Heart left ventricle (tissue), 16 donors: ENCODE results near the gene NEK9. TPM values are rescaled to one million over a fixed set of nuclear protein-coding genes. Genes with fewer than 3 reads are reported as not detected.

Source experiments
- ATAC-seq, 4 donors: fragments of 200-7000 bp; cut with Tn5 transposase; one replicate each; pipeline ENCODE4 v1.9.1; 2020 to 2022; ENCODE audit warnings: moderate library complexity in 4 of 4, mild to moderate bottlenecking in 3 of 4, moderate number of reproducible peaks in 1 of 4
- DNase-seq, 5 donors: peaks; one replicate each; pipeline ENCODE4 v3.0.0-alpha.2; 2020
- H3K27ac ChIP-seq, 12 donors: fragments of 200-600 bp; sonication (generic) in 4 of 12; one replicate each; pipeline versions ENCODE4 v1.5.0 to v1.8.0; 2016 to 2022; ENCODE audit warnings: mild to moderate bottlenecking in 2 of 12
- H3K27me3 ChIP-seq, 9 donors: fragments of 200-600 bp; sonication (generic) in 2 of 9; one replicate each; pipeline versions ENCODE4 v1.5.1 to v1.8.0; 2016 to 2022; ENCODE audit warnings: mild to moderate bottlenecking in 3 of 9
- H3K36me3 ChIP-seq, 9 donors: fragments of 200-600 bp; sonication (generic) in 2 of 9; one replicate each; pipeline versions ENCODE4 v1.5.0 to v1.8.0; 2018 to 2022; ENCODE audit warnings: mild to moderate bottlenecking in 2 of 9
- H3K4me1 ChIP-seq, 12 donors: fragments of 200-600 bp; sonication (generic) in 4 of 12; one replicate each; pipeline versions ENCODE4 v1.5.0 to v1.8.0; 2016 to 2022; ENCODE audit warnings: mild to moderate bottlenecking in 3 of 12
- H3K4me3 ChIP-seq, 12 donors: fragments of 200-600 bp; sonication (generic) in 4 of 12; one replicate each; pipeline versions ENCODE4 v1.5.0 to v1.8.0; 2017 to 2022; ENCODE audit warnings: mild to moderate bottlenecking in 9 of 12, moderate library complexity in 4 of 12
- H3K9me3 ChIP-seq, 12 donors: fragments of 200-600 bp; sonication (generic) in 4 of 12; one replicate each; pipeline versions ENCODE4 v1.5.0 to v1.8.0; 2016 to 2022; ENCODE audit warnings: mild to moderate bottlenecking in 1 of 12
- CTCF ChIP-seq, 12 donors: fragments of 200-600 bp; sonication (generic) in 4 of 12; IDR thresholded peaks; one replicate each; pipeline versions ENCODE4 v1.5.0 to v1.8.0; 2018 to 2022; ENCODE audit warnings: antibody characterized with exemption in 12 of 12, mild to moderate bottlenecking in 5 of 12
- POLR2A ChIP-seq, 2 donors: fragments of 450-650 bp; IDR thresholded peaks; one replicate each; pipeline ENCODE4 v1.6.1; 2017; ENCODE audit warnings: antibody characterized with exemption in 2 of 2, mild to moderate bottlenecking in 2 of 2, moderate library complexity in 2 of 2
- WGBS, 4 donors: extraction: QIAGEN DNeasy Blood & Tissue Kit in 2 of 4; methylation state at CpG; one replicate each; pipeline versions ENCODE4 v1.1.5 to v1.1.7; 2013 to 2018; 5-methylcytosine and 5-hydroxymethylcytosine counted together
- intact Hi-C, 10 donors: fragments of 100-400 bp; cut with DNase I; formaldehyde crosslinking; loops; one replicate each; pipeline versions ENCODE4 v1.11.1 to v1.14.2; 2022
- polyA plus RNA-seq, 2 donors: library from polyadenylated mRNA; stranded (reverse); fragments of 200-250 nt; gene quantifications; one replicate each; pipeline ENCODE4 v1.2.3, GENCODE V29; 2013
- total RNA-seq, 9 donors: library from RNA; depleted of rRNA in 2 of 9; stranded (reverse); fragments of >200 nt in 2 of 9; fragmentation: NEBNext Ultra II Directional in 3 of 9; extraction: Animal tissue kit (Norgen Biotek cat#: 25700) in 3 of 9; gene quantifications; one replicate each; pipeline versions ENCODE4 v1.1.0 to v1.2.4, GENCODE V29; 2016 to 2023
- donor health status: ischemic (EF 13 %, LVEDD 7.1; RV severe dilation, severe dysfunction).
- donor health status: healthy with polysubstance abuse.
- donor health status: DM: no; HTN: yes; CAD: no.
- donor health status: DM: no; HTN: no; CAD: no.
- donor health status: ischemic (EF 25% LVEDD 6.9; RV normal size, moderate dysfunction).
- donor health status: ischemic (EF 25% LVEDD 5.7; RV mildly dilated, moderate dysfunction).
- donor health status: healthy.
- donor health status: DM: yes; HTN: yes; CAD: no.
- donor health status: ischemic (EF 35%, LVEDD 5.7; RV mildly dilated, moderate dysfunction).
- donor health status: nonischemic (EF 11% LVEDD 7.7; RV severe dilation, severe dysfunction).
- donor health status: DM: yes; HTN: yes; CAD: no.
- donor health status: PGD.
- donor health status: ischemic (EF 29% LVEDD 5.4; RV normal size, mild dysfunction).
- donor health status: nonischemic (EF 23%, LVEDD 6.1; RV moderate dilation, normal function).

NEK9 gene
- total and polyA plus RNA-seq, 11 donors, result 40.1 to 114 (median 94.3) TPM

- WGBS, 4 donors, result 71 to 76% (median 74%) methylated on average over 3 of the region's 3 CpGs
- TF ChIP-seq POLR2A (IDR thresholded peaks at IDR 0.05) (no peak), CTCF (IDR thresholded peaks at IDR 0.05) (no peak)
- Histone ChIP-seq H3K27me3 (no peaks in the 10 kb centered on the region), H3K4me3 (no peak overlapping the region), H3K36me3 (peaks cover 0 to 75% (median 64%) of the 10 kb centered on the region in 9 donors), H3K4me1 (peaks cover 0 to 35% (median 9%) of the 10 kb centered on the region in 12 donors), H3K27ac (peak overlapping the region in 1 of 12 donors; percentile 6), H3K9me3 (no peaks in the 10 kb centered on the region)
- no peak for DNase-seq
- intact Hi-C loops, result loop anchor here in 1 of 10 donors (10.0 kb wide), 1 partner anchor 304 kb away; the partner anchor contains the start of gene JDP2
- no peak for ATAC-seq
These were observed 6.1 kb downstream of the NEK9 start for GRCh38 chr14:75120541-75121291.

GRCh38 chr14:75119056-75119455 is 7.8 kb downstream of the NEK9 start:
- no peak overlapping the region for H3K4me3 ChIP-seq
- DNase-seq (no peak), ATAC-seq (no peak)
- 88 to 98% (median 94%) methylated on average over 2 of the region's 2 CpGs for WGBS, 4 donors
- intact Hi-C loops, result no loop called here
- H3K36me3 ChIP-seq, result peaks cover 0 to 91% (median 81%) of the 10 kb centered on the region in 9 donors
- TF ChIP-seq CTCF (IDR thresholded peaks at IDR 0.05) (no peak), POLR2A (IDR thresholded peaks at IDR 0.05) (no peak)
- peaks cover 0 to 18% (median 1%) of the 10 kb centered on the region in 12 donors for H3K4me1 ChIP-seq
- no peak overlapping the region for H3K27ac ChIP-seq
- no peaks in the 10 kb centered on the region for H3K9me3 ChIP-seq
- no peaks in the 10 kb centered on the region for H3K27me3 ChIP-seq

- Histone ChIP-seq H3K36me3 (peaks cover 0 to 100% (median 100%) of the 10 kb centered on the region in 9 donors), H3K4me1 (no peaks in the 10 kb centered on the region), H3K4me3 (no peak overlapping the region), H3K9me3 (no peaks in the 10 kb centered on the region), H3K27me3 (no peaks in the 10 kb centered on the region), H3K27ac (no peak overlapping the region)
- TF ChIP-seq POLR2A (IDR thresholded peaks at IDR 0.05) (no peak), CTCF (IDR thresholded peaks at IDR 0.05) (no peak)
- no peak for ATAC-seq
- no peak for DNase-seq
- WGBS, 4 donors, result 79 to 92% (median 84%) methylated on average over 5 of the region's 5 CpGs
- intact Hi-C loops, result no loop called here
These were observed 12.8 kb downstream of the NEK9 start for GRCh38 chr14:75113932-75114539.

- WGBS, 4 donors, result 80 to 92% (median 89%) methylated on average over 2 of the region's 2 CpGs
- Histone ChIP-seq H3K4me3 (no peak overlapping the region), H3K36me3 (peaks cover 4 to 100% (median 99%) of the 10 kb centered on the region in 9 donors), H3K9me3 (no peaks in the 10 kb centered on the region), H3K27me3 (no peaks in the 10 kb centered on the region), H3K27ac (no peak overlapping the region), H3K4me1 (no peaks in the 10 kb centered on the region)
- ATAC-seq (no peak), DNase-seq (no peak)
- no peak for TF ChIP-seq POLR2A (IDR thresholded peaks at IDR 0.05)
- no peak for TF ChIP-seq CTCF (IDR thresholded peaks at IDR 0.05)
- intact Hi-C loops, result no loop called here
These were observed 17.0 kb downstream of the NEK9 start for GRCh38 chr14:75109877-75110276.
